Measurements from ENCODE around the gene NOD2. TPM values are rescaled to one million over a fixed set of nuclear protein-coding genes. Genes with fewer than 3 reads are reported as not detected.
A peak's percentile ranks its signal among the peaks of the same experiment; 100 is the strongest.

NOD2 gene
- total and polyA plus RNA-seq, 2 of the 13 experiments (the other 11 are each of a cell fraction or from before 2014, with no cell fraction given): 0.27 to 0.81 TPM

- Histone ChIP-seq H3K4me1 (ENCODE audit: insufficient read depth, low read length) (peaks cover 50% of the 10 kb centered on the region), H3K79me2 (ENCODE audit: insufficient read depth, low read length) (no peaks in the 10 kb centered on the region), H3K9ac (ENCODE audit: insufficient read depth, low read depth, low read length) (no peak overlapping the region), H3K9me3 (ENCODE audit: low read length) (no peaks in the 10 kb centered on the region), H3K4me3 (replicated peaks in 1 of 3; ENCODE audit: insufficient read depth in 1 of 3, low read depth in 2 of 3, low read length in 3 of 3) (no peak overlapping the region), H2AFZ (ENCODE audit: low read length) (no peak overlapping the region), H3K4me2 (ENCODE audit: low read depth, low read length) (no peak overlapping the region), H4K20me1 (ENCODE audit: insufficient read depth, low read length) (no peaks in the 10 kb centered on the region), H3K36me3 (replicated peaks in 1 of 2; ENCODE audit: control insufficient read depth in 1 of 2, insufficient read depth in 2 of 2, low read length in 2 of 2) (no peaks in the 10 kb centered on the region), H3K27ac (ENCODE audit: extremely low read length, insufficient read depth, low read length) (no peak overlapping the region), H3K27me3 (ENCODE audit: control insufficient read depth in 1 of 2, insufficient read depth in 2 of 2, low read length in 2 of 2) (peaks cover 1 to 10% of the 10 kb centered on the region in 2 experiments; a peak in 1 of 5 replicates)
- intact Hi-C loops (cut with micrococcal nuclease; ENCODE audit: unreplicated experiment) (no loop called here), in situ Hi-C loops (cut with HindIII; ENCODE audit: extremely low pct_ligation_motif_present, low pct_unique_long_range_greater_than_20kb) (no loop called here)
- peak; percentile 47 for TF ChIP-seq YY1 (IDR thresholded peaks at IDR 0.05; ENCODE audit: insufficient read depth, insufficient replicate concordance, low read depth, low read length)
- no peak for TF ChIP-seq GABPA (IDR thresholded peaks at IDR 0.05; ENCODE audit: low read depth, low read length)
- no peak for TF ChIP-seq GABPA (CRISPR knock-in tag; IDR thresholded peaks at IDR 0.05; ENCODE audit: low read depth)
- WGBS (ENCODE audit: low lambda C conversion rate): 80% methylated on average over 5 of the region's 5 CpGs
- DNase-seq (ENCODE audit: low spot score) (no peak), FAIRE-seq (no peak), ATAC-seq (no peak)
- POLR2A ChIA-PET: no interaction called here
- CTCF ChIA-PET (ENCODE audit: low intra/inter-chr PET ratio, low total read pairs): no interaction called here
- no TSS peak for BruUV-seq (replicated peaks)
Measured at GRCh38 chr16:50717494-50717893, 24.1 kb downstream of the NOD2 start.

GRCh38 chr16:50718061-50718760 is 24.8 kb downstream of the NOD2 start:
- H3K79me2 ChIP-seq (ENCODE audit: insufficient read depth, low read length): no peaks in the 10 kb centered on the region
- H2AFZ ChIP-seq (ENCODE audit: low read length): no peak overlapping the region
- no peak for FAIRE-seq
- no peaks in the 10 kb centered on the region for H4K20me1 ChIP-seq (ENCODE audit: insufficient read depth, low read length)
- no peaks in the 10 kb centered on the region for H3K9me3 ChIP-seq (ENCODE audit: low read length)
- ChIA-PET POLR2A (interaction anchor here (0.6 kb wide), 1 partner anchor 348 kb away, joined by 3 read pairs; no protein-coding TSS in a partner anchor), CTCF (ENCODE audit: low intra/inter-chr PET ratio, low total read pairs) (no interaction called here)
- 75% methylated on average over 15 of the region's 16 CpGs for WGBS (ENCODE audit: low lambda C conversion rate)
- intact Hi-C loops (cut with micrococcal nuclease; ENCODE audit: unreplicated experiment) (loop anchor here (2.0 kb wide), 1 partner anchor 23 kb away; no protein-coding TSS in a partner anchor), in situ Hi-C loops (cut with HindIII; ENCODE audit: extremely low pct_ligation_motif_present, low pct_unique_long_range_greater_than_20kb) (no loop called here)
- H3K4me2 ChIP-seq (ENCODE audit: low read depth, low read length): no peak overlapping the region
- peaks cover 1 to 10% of the 10 kb centered on the region in 2 experiments; a peak in 1 of 5 replicates for H3K27me3 ChIP-seq (ENCODE audit: control insufficient read depth in 1 of 2, insufficient read depth in 2 of 2, low read length in 2 of 2)
- H3K27ac ChIP-seq (ENCODE audit: extremely low read length, insufficient read depth, low read length): no peak overlapping the region
- H3K36me3 ChIP-seq (replicated peaks in 1 of 2; ENCODE audit: control insufficient read depth in 1 of 2, insufficient read depth in 2 of 2, low read length in 2 of 2): no peaks in the 10 kb centered on the region
- peaks cover 50% of the 10 kb centered on the region for H3K4me1 ChIP-seq (ENCODE audit: insufficient read depth, low read length)
- no peak overlapping the region for H3K9ac ChIP-seq (ENCODE audit: insufficient read depth, low read depth, low read length)
- BruUV-seq (replicated peaks): no TSS peak
- ATAC-seq: no peak
- TF ChIP-seq SRY (CRISPR knock-in tag; IDR thresholded peaks at IDR 0.05) (no peak), GZF1 (CRISPR knock-in tag; IDR thresholded peaks at IDR 0.05) (peak; percentile 92; the same call in 1 of the 2 replicates)
- DNase-seq (ENCODE audit: low spot score): no peak
- H3K4me3 ChIP-seq (replicated peaks in 1 of 3; ENCODE audit: insufficient read depth in 1 of 3, low read depth in 2 of 3, low read length in 3 of 3): no peak overlapping the region

Measured in HepG2 (cell line).